ENCODE results near the gene LRP3. TPM values are rescaled to one million over a fixed set of nuclear protein-coding genes. Genes with fewer than 3 reads are reported as not detected.
"Not testable (repeated sequence)": the region's sequence is repeated elsewhere in the genome, so short reads cannot be mapped to it uniquely, and the experiment has no call there.

The LRP3 gene, protein sequence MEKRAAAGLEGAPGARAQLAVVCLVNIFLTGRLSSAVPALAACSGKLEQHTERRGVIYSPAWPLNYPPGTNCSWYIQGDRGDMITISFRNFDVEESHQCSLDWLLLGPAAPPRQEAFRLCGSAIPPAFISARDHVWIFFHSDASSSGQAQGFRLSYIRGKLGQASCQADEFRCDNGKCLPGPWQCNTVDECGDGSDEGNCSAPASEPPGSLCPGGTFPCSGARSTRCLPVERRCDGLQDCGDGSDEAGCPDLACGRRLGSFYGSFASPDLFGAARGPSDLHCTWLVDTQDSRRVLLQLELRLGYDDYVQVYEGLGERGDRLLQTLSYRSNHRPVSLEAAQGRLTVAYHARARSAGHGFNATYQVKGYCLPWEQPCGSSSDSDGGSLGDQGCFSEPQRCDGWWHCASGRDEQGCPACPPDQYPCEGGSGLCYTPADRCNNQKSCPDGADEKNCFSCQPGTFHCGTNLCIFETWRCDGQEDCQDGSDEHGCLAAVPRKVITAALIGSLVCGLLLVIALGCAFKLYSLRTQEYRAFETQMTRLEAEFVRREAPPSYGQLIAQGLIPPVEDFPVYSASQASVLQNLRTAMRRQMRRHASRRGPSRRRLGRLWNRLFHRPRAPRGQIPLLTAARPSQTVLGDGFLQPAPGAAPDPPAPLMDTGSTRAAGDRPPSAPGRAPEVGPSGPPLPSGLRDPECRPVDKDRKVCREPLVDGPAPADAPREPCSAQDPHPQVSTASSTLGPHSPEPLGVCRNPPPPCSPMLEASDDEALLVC
- 2.1 and 2.9 TPM in 2 replicates for total RNA-seq (2014; rRNA removed; shearing (Covaris generic))

DNA sequence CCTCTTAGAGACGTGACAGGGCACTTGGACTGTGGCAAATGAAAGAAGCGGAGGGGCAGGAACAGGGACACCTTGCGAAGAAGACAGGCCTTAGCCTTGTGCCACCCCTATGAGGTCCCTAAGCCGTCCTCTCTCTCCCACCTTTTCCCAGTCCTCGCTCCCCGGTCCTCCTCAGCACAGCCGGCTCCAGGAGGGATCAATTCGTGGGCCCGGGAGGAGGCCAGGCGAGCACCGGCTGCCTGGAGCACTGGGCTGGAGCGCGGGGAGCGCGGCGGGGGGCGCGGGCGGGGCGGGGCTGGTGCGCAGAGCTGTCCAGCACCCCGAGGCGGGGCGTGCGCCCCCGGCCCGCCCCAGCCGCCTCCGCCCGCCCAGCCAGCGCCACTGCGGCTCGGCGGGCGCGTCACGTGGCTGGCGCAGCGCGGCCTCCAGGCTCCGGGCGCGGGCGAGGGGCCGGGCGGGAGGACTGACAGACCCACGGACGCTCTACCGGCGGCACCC lies at the start of gene LRP3:
Gene LRP3, plus strand, starts transcription at position 466 of the 498 bp plus-strand sequence. CDS start 456 bp downstream, outside the sequence.
- no peak for DNase-seq (ENCODE audit: low read depth in 1 of 2, low spot score in 2 of 2)
- Histone ChIP-seq H3K27me3 (replicated peaks) (peaks cover 48% of the 10 kb centered on the region), H3K27ac (no peak within 1 kb of the TSS), H3K36me3 (no peaks in the 10 kb centered on the region), H3K4me1 (replicated peaks) (peaks cover 8% of the 10 kb centered on the region), H3K9me3 (replicated peaks) (no peaks in the 10 kb centered on the region), H3K4me3 (peak within 1 kb of the TSS; percentile 32)

DNA sequence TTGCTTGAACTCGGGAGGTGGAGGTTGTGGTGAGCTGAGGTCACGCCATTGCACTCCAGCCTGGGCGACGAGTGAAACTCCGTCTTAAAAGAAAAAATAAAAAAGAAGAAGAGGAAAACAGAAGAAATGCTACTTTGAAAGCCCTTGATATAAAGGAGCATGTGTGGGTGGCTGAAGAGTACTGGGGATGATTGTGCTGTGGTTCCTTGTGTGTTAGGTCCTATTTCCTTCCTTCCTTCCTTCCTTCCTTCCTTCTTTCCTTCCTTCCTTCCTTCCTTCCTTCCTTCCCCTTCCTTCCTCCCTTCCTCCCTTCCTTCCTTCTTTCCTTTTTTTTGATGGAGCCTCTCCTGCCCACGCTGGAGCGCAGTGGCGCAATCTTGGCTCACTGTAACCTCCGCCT lies 47.9 kb upstream of the LRP3 start:
- H3K4me3 ChIP-seq = no peak overlapping the region
- H3K27me3 ChIP-seq (replicated peaks) = no peaks in the 10 kb centered on the region
- H3K27ac ChIP-seq = no peak overlapping the region
- no peak for DNase-seq (ENCODE audit: low read depth in 1 of 2, low spot score in 2 of 2)
- no peaks in the 10 kb centered on the region for H3K9me3 ChIP-seq (replicated peaks)
- H3K36me3 ChIP-seq = no peaks in the 10 kb centered on the region
- no peaks in the 10 kb centered on the region for H3K4me1 ChIP-seq (replicated peaks)

DNA sequence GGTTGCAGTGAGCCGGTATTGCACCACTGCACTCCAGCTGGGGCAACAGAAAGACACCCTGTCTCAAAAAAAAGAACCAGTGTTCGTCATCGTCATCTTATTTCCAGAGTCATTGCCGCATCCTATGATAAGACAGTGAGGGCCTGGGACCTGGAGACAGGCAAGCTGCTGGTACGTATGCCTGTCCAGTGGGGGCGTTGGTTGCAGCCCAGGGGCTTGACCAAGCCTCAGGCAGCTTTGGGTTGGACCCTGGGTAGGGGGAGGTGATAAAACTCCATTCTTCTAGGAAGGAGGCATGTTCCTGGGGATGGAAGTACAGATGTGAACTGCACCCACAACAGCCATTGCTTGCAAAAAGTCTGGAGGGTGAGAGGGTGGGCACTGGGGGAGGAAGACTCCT lies 46.6 kb upstream of the LRP3 start:
- Histone ChIP-seq H3K27me3 (replicated peaks) (no peaks in the 10 kb centered on the region), H3K27ac (no peak overlapping the region), H3K4me3 (no peak overlapping the region), H3K36me3 (no peaks in the 10 kb centered on the region), H3K4me1 (replicated peaks) (no peaks in the 10 kb centered on the region), H3K9me3 (replicated peaks) (no peaks in the 10 kb centered on the region)
- no peak for DNase-seq (ENCODE audit: low read depth in 1 of 2, low spot score in 2 of 2)

DNA sequence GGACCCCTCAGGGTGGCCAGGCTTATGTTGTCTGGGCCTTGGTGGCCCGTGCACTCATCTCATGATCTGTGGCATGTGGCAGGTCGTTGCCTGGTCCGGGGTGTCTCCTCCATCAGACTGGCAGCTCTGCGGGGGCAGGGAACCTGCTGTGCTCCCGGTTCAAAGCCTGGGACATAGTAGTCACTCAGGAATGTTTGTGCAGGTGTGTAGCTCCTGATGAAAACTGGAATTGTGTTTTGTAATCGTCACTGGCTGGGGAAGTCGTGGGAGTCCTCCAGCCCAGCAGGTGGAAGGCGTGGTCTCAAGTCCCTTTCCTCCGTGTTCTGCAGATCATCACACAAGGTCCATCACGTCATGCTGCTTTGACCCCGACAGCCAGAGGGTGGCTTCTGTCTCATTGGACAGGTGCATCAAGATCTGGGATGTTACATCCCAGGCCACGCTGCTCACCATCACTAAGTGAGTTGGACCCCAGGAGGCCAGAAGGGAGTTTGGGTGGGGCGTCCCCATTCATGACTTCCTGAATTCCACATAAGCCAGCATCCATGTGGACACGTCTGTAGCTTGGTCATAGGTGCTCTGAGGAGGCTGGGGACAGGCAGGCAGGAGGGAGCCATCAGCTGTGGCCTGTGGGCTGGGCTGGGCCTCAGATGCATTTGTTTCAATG lies 43.1 kb upstream of the LRP3 start:
- Histone ChIP-seq H3K36me3 (no peaks in the 10 kb centered on the region), H3K9me3 (replicated peaks) (no peaks in the 10 kb centered on the region), H3K4me1 (replicated peaks) (no peaks in the 10 kb centered on the region), H3K27me3 (replicated peaks) (no peaks in the 10 kb centered on the region), H3K4me3 (no peak overlapping the region), H3K27ac (no peak overlapping the region)
- DNase-seq (ENCODE audit: low read depth in 1 of 2, low spot score in 2 of 2) = no peak

DNA sequence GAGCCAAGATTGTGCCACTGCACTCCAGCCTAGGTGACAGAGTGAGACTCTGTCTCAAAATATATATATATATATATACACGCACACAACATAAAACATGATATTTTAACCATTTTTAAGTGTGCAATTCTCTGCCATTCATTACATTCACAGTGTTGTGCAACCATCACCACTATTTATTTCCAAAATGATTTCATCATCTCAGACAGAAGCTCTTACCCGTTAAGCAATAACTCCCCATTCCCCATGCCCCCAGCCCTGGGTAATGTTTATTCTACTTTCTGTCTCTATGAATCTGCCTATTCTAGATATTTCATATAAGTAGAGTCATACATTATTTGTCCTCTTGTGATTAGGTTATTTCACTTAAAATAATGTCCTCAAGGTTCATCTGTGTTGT lies 42.0 kb upstream of the LRP3 start:
- no peak overlapping the region for H3K27ac ChIP-seq
- no peaks in the 10 kb centered on the region for H3K4me1 ChIP-seq (replicated peaks)
- H3K4me3 ChIP-seq = no peak overlapping the region
- no peaks in the 10 kb centered on the region for H3K27me3 ChIP-seq (replicated peaks)
- no peak for DNase-seq (ENCODE audit: low read depth in 1 of 2, low spot score in 2 of 2)
- no peaks in the 10 kb centered on the region for H3K36me3 ChIP-seq
- H3K9me3 ChIP-seq (replicated peaks) = no peaks in the 10 kb centered on the region

DNA sequence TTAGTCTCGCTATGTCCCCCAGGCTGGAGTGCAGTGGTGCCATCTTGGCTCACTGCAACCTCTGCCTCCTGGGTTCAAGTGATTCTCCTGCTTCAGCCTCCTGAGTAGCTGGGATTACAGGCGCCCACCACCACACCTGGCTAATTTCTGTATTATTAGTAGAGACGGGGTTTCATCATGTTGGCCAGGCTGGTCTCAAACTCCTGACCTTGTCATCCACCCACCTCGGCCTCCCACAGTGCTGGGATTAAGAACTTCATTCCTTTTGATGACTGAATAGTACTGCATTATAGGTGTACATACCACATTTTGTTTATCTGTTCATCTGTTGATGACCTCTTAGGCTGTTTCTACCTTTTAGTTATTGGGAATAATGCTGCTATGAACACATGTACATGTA lies 41.5 kb upstream of the LRP3 start:
- H3K4me3 ChIP-seq; H3K9me3 ChIP-seq (replicated peaks); H3K27ac ChIP-seq; H3K27me3 ChIP-seq (replicated peaks); H3K36me3 ChIP-seq; DNase-seq (ENCODE audit: low read depth in 1 of 2, low spot score in 2 of 2); H3K4me1 ChIP-seq (replicated peaks): not testable (repeated sequence)

DNA sequence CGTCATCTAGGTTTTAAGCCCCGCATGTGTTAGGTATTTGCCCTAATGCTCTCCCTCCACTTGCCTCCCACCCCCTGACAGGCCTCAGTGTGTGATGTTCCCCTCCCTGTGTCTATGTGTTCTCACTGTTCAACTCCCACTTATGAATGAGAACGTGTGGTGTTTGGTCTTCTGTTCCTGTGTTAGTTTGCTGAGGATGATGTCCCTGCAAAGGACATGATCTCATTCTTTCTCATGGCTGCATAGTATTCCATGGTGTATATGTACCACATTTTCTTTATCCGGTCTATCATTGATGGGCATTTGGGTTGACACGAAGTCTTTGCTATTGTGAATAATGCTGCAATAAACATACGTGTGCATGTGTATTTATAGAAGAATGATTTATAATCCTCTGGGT lies 39.8 kb upstream of the LRP3 start:
- H3K9me3 ChIP-seq (replicated peaks) = not testable (repeated sequence)

DNA sequence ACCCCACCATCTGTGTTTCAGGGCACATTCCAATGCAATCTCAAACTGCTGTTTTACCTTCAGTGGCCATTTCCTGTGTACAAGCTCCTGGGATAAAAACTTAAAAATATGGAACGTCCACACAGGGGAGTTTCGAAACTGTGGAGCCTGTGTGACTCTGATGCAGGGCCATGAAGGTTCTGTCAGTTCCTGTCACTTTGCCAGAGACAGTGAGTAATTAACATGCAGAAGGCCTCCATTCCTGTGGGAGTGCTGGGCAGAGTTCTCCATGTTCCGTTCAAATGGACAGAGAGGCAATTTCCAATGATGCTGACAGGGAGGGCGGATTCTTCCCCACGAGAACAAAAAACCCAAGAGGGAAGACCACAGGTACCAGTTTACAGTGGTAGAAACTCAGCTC lies 37.8 kb upstream of the LRP3 start:
- Histone ChIP-seq H3K9me3 (replicated peaks) (no peaks in the 10 kb centered on the region), H3K36me3 (no peaks in the 10 kb centered on the region), H3K4me3 (no peak overlapping the region), H3K27ac (no peak overlapping the region), H3K27me3 (replicated peaks) (no peaks in the 10 kb centered on the region), H3K4me1 (replicated peaks) (peaks cover under 1% of the 10 kb centered on the region; the same call in 1 of the 2 replicates)
- DNase-seq (ENCODE audit: low read depth in 1 of 2, low spot score in 2 of 2) = no peak

More for the DNA sequence above, 39.8 kb upstream of the LRP3 start:
- not testable (repeated sequence) for H3K27me3 ChIP-seq (replicated peaks); H3K4me3 ChIP-seq; DNase-seq (ENCODE audit: low read depth in 1 of 2, low spot score in 2 of 2); H3K36me3 ChIP-seq; H3K27ac ChIP-seq; H3K4me1 ChIP-seq (replicated peaks)

DNA sequence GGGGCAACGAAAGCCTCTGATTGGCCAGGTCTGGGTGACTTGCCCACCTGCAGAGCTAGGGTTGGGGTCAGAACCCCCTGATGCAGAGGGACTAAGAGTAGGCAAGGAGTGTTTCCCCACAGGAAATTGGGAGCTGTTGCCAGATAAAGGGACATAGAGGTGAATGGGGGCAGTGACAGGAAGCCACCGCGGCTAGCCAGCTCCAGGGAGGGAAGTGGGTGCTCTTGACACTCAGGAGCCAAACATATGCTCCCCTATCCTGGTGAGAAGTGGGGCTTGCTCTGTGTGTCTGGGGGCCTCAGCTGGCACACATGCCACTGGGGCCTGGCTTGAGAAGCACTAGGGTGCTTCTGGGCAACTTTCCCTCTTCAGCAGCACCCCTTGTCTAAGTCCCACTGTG lies 36.2 kb upstream of the LRP3 start:
- H3K4me1 ChIP-seq (replicated peaks) = peaks cover 9% of the 10 kb centered on the region
- no peaks in the 10 kb centered on the region for H3K36me3 ChIP-seq
- H3K27me3 ChIP-seq (replicated peaks) = no peaks in the 10 kb centered on the region
- no peaks in the 10 kb centered on the region for H3K9me3 ChIP-seq (replicated peaks)
- H3K27ac ChIP-seq = no peak overlapping the region
- no peak overlapping the region for H3K4me3 ChIP-seq
- no peak for DNase-seq (ENCODE audit: low read depth in 1 of 2, low spot score in 2 of 2)

DNA sequence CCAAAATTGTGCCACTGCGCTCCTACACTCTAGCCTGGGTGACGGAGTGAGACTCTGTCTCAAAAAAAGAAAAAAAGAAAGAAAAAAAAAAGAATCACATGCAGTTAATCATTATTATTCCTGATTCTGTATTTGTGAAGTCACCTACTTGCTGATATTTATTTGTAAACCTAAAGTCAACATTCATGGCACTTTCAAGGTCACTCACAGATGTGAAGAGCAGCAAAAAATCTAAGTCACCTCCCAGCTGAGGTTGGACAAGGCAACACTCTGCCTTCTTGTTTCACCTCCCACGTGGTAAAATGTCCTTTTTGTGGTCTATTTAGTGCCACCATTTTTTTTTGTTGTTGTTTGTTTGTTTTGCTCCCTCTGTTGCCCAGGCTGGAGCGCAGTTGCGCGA lies 35.8 kb upstream of the LRP3 start:
- Histone ChIP-seq H3K4me3 (no peak overlapping the region), H3K9me3 (replicated peaks) (no peaks in the 10 kb centered on the region), H3K27me3 (replicated peaks) (no peaks in the 10 kb centered on the region), H3K36me3 (no peaks in the 10 kb centered on the region), H3K4me1 (replicated peaks) (peaks cover 9% of the 10 kb centered on the region), H3K27ac (no peak overlapping the region)
- no peak for DNase-seq (ENCODE audit: low read depth in 1 of 2, low spot score in 2 of 2)

DNA sequence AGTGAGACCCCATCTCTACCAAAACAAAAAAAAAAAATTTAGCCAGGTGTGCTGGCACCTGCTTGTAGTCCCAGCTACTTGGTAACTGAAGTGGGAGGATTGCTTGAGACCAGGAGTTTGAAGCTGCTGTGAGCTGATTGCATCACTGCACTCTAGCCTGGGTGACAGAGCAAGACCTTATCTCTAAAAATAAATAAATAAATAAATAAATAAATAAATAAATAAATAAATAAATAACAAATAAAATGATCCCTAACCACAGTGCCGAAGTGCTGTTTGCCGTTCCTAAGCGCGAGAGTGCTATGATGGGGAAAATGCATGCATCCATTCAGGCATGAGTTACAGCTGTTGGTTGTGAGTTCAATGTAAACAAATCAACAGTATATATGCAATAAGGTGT lies 35.0 kb upstream of the LRP3 start:
- no peaks in the 10 kb centered on the region for H3K27me3 ChIP-seq (replicated peaks)
- H3K27ac ChIP-seq = no peak overlapping the region
- no peak overlapping the region for H3K4me3 ChIP-seq
- no peaks in the 10 kb centered on the region for H3K36me3 ChIP-seq
- H3K9me3 ChIP-seq (replicated peaks) = no peaks in the 10 kb centered on the region
- DNase-seq (ENCODE audit: low read depth in 1 of 2, low spot score in 2 of 2) = no peak
- H3K4me1 ChIP-seq (replicated peaks) = peaks cover 9% of the 10 kb centered on the region

DNA sequence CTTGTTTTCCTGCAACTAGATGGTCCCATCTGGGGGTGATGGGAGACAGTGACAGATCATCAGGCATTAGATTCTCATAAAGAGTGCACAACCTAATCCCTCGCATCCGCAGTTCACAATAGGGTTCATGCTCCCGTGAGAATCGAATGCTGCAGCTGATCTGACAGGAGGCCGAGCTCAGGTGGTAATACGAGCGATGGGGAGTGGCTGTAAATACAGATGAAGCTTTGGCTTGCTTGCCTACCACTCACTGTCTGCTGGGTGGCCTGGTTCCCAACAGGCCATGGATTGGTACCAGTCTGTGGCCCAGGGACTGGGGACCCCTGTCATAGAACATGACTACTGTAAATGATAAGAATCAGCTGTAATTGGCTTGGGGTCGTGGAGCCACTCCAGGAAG lies 34.2 kb upstream of the LRP3 start:
- H3K27me3 ChIP-seq (replicated peaks) = no peaks in the 10 kb centered on the region
- H3K27ac ChIP-seq = no peak overlapping the region
- H3K4me3 ChIP-seq = no peak overlapping the region
- H3K9me3 ChIP-seq (replicated peaks) = no peaks in the 10 kb centered on the region
- H3K4me1 ChIP-seq (replicated peaks) = peaks cover 9% of the 10 kb centered on the region
- no peaks in the 10 kb centered on the region for H3K36me3 ChIP-seq
- no peak for DNase-seq (ENCODE audit: low read depth in 1 of 2, low spot score in 2 of 2)

DNA sequence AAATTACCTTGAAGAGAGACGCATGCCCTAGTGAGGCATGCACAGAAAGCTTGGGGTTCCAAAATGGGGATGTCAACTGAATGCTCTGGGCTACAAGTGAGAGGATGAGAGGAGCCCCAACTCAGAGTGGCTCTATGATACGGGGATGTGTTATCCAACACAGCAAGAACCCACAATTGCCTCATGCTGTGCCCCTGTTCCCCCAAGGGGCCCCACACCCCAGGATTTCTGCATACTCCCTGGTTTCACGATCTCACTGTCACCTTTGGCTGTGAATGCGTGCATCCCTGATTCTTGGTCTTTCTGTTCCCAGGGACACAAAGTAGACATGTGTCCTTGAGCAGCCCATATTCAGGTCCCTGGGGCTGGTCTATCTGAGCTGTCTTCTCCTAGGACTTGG lies 32.9 kb upstream of the LRP3 start:
- Histone ChIP-seq H3K9me3 (replicated peaks) (no peaks in the 10 kb centered on the region), H3K36me3 (no peaks in the 10 kb centered on the region), H3K27ac (no peak overlapping the region), H3K4me3 (no peak overlapping the region), H3K4me1 (replicated peaks) (peaks cover 9% of the 10 kb centered on the region), H3K27me3 (replicated peaks) (no peaks in the 10 kb centered on the region)
- no peak for DNase-seq (ENCODE audit: low read depth in 1 of 2, low spot score in 2 of 2)

DNA sequence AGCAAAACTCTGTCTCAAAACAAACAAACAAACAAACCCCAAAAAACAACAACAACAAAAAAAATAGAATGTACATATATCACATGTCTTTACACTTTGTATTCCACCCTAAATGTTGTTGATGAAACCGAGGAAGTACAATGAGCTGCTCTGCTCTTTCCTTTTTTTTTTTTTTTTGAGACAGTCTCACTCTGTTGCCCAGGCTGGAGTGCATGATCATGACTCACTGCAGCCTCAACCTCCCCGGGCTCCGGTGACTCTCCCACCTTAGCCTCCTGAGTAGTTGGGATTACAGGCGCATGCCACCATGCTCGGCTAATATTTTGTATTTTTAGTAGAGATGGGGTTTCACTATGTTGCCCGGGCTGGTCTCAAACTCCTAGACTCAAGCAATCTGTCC lies 30.6 kb upstream of the LRP3 start:
- H3K9me3 ChIP-seq (replicated peaks) = no peaks in the 10 kb centered on the region
- no peak overlapping the region for H3K27ac ChIP-seq
- H3K27me3 ChIP-seq (replicated peaks) = no peaks in the 10 kb centered on the region
- no peak overlapping the region for H3K4me3 ChIP-seq
- peaks cover 9% of the 10 kb centered on the region for H3K4me1 ChIP-seq (replicated peaks)
- no peaks in the 10 kb centered on the region for H3K36me3 ChIP-seq
- no peak for DNase-seq (ENCODE audit: low read depth in 1 of 2, low spot score in 2 of 2)

Data from SJSA1 (cell line).